Esophagus squamous epithelium (tissue), 4 donors: ENCODE results near the gene TTC19.

ENCODE experiments used
- POLR2A ChIP-seq, 4 donors: fragments of 450-650 bp; IDR thresholded peaks; one replicate each; pipeline ENCODE4 v1.6.1; 2017; ENCODE audit warnings: antibody characterized with exemption in 4 of 4, mild to moderate bottlenecking in 4 of 4, moderate library complexity in 3 of 4
- TF ChIP-seq, protein P1 (sequence below), 6 experiments: fragments of 450-650 bp in 4 of 6; fragments of 200-600 bp in 2 of 6; sonication (generic) in 2 of 6; IDR thresholded peaks; one replicate each; pipeline ENCODE4 v1.5.1; 2016 to 2019; ENCODE audit warnings: antibody characterized with exemption in 6 of 6, mild to moderate bottlenecking in 4 of 6, moderate library complexity in 4 of 6

DNA sequence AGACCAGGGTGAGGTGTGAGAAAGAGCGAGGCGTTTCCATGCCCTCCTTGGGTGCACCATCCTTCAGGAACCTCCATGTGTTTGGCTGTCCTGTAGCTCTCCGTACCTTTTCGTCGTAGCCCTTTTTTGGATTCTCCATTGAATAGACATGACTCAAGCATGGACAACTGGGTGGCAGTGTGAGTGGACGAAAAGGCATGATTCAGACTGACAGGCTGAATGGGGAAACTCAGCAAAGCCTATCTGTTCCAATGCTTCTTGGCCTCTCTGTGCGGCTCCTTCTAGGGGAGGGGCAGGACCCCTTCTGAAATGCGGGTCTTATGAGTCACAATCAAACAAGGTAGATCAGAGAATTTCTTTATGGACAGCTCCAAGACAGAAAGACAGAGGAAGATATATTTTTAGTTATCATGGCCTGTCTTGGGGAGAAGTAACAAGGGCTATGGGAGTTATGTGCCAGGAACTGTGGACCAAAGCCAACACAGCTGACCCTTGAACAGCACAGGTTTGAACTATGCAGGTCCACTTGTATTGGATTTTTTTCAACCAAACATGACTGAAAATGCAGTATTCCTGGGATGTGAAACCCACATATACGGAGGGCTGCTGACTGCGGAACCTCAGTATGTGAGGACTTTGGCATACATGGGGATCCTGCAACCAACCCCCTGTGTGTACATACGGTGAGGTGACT lies 31.8 kb upstream of the TTC19 start:
- TF ChIP-seq, protein P1, sequence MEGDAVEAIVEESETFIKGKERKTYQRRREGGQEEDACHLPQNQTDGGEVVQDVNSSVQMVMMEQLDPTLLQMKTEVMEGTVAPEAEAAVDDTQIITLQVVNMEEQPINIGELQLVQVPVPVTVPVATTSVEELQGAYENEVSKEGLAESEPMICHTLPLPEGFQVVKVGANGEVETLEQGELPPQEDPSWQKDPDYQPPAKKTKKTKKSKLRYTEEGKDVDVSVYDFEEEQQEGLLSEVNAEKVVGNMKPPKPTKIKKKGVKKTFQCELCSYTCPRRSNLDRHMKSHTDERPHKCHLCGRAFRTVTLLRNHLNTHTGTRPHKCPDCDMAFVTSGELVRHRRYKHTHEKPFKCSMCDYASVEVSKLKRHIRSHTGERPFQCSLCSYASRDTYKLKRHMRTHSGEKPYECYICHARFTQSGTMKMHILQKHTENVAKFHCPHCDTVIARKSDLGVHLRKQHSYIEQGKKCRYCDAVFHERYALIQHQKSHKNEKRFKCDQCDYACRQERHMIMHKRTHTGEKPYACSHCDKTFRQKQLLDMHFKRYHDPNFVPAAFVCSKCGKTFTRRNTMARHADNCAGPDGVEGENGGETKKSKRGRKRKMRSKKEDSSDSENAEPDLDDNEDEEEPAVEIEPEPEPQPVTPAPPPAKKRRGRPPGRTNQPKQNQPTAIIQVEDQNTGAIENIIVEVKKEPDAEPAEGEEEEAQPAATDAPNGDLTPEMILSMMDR (IDR thresholded peaks at IDR 0.05) = no peak
- TF ChIP-seq POLR2A (IDR thresholded peaks at IDR 0.05) = no peak
